Hepatocyte (in vitro differentiated cells): Measurements from ENCODE around the gene EFEMP2.

Source experiments
- EZH2phosphoT487 ChIP-seq: fragments of 200-600 bp; sonication (generic); IDR thresholded peaks from one replicate; pipeline ENCODE4 v1.6.1; 2018; ENCODE audit warnings: antibody characterized with exemption, mild to moderate bottlenecking, low read depth, moderate library complexity; ENCODE audit not compliant: unreplicated experiment, severe bottlenecking
- TF ChIP-seq, protein P1 (sequence below): fragments of 200-600 bp; sonication (generic); IDR thresholded peaks from 2 replicates; pipeline ENCODE4 v1.5.1; 2016; ENCODE audit warnings: antibody characterized with exemption, mild to moderate bottlenecking; ENCODE audit not compliant: poor library complexity

DNA sequence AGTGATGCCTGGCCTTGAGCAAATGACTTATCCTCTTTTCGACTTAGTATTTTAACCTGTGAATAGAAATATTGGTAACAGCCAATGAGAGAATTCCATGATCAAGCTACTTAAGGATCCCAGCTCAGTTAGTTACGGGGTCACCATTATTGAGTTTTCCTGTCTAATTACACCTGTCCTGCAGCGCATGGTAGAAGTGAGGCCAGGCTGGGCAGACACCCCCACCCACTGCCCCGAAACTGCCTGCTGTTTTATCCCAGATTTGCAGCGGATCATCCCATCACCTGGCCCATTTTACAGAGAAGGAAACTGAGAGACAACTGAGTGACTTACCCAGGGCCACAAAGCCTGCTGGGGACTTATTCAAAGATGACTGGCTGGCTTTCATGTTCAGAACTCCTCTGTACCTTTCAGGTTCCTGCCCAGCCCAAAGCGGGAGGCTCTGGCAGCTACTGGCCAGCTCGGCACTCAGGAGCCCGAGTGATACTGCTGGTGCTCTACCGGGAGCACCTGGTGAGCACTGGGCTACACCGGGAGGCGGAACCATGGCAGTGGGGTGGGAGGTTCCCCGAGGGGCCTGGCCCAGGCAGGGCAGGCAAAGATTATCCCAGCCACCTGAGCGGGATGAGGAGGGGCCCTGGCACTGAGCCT, 10.9 kb downstream of the EFEMP2 start:
- TF ChIP-seq, protein P1, sequence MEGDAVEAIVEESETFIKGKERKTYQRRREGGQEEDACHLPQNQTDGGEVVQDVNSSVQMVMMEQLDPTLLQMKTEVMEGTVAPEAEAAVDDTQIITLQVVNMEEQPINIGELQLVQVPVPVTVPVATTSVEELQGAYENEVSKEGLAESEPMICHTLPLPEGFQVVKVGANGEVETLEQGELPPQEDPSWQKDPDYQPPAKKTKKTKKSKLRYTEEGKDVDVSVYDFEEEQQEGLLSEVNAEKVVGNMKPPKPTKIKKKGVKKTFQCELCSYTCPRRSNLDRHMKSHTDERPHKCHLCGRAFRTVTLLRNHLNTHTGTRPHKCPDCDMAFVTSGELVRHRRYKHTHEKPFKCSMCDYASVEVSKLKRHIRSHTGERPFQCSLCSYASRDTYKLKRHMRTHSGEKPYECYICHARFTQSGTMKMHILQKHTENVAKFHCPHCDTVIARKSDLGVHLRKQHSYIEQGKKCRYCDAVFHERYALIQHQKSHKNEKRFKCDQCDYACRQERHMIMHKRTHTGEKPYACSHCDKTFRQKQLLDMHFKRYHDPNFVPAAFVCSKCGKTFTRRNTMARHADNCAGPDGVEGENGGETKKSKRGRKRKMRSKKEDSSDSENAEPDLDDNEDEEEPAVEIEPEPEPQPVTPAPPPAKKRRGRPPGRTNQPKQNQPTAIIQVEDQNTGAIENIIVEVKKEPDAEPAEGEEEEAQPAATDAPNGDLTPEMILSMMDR = no peak
- no peak for TF ChIP-seq EZH2phosphoT487
